Mucosa of gallbladder (tissue), 1 donor: Measurements from ENCODE around the gene MBP. TPM values are rescaled to one million over a fixed set of nuclear protein-coding genes. Genes with fewer than 3 reads are reported as not detected.
"Not testable (repeated sequence)": the region's sequence is repeated elsewhere in the genome, so short reads cannot be mapped to it uniquely, and the experiment has no call there.

Experiments
- DNase-seq: peaks from one replicate; pipeline ENCODE4 v3.0.0-alpha.2; 2020; ENCODE audit warnings: low spot score
- total RNA-seq: library from RNA; stranded (reverse); gene quantifications from one replicate; pipeline ENCODE4 v1.2.1, GENCODE V29; 2021
- donor health status: DM: no; HTN: no; CAD: no.

The MBP gene
- total RNA-seq, 1 donor from 2014 or later: 91.4 TPM

DNA sequence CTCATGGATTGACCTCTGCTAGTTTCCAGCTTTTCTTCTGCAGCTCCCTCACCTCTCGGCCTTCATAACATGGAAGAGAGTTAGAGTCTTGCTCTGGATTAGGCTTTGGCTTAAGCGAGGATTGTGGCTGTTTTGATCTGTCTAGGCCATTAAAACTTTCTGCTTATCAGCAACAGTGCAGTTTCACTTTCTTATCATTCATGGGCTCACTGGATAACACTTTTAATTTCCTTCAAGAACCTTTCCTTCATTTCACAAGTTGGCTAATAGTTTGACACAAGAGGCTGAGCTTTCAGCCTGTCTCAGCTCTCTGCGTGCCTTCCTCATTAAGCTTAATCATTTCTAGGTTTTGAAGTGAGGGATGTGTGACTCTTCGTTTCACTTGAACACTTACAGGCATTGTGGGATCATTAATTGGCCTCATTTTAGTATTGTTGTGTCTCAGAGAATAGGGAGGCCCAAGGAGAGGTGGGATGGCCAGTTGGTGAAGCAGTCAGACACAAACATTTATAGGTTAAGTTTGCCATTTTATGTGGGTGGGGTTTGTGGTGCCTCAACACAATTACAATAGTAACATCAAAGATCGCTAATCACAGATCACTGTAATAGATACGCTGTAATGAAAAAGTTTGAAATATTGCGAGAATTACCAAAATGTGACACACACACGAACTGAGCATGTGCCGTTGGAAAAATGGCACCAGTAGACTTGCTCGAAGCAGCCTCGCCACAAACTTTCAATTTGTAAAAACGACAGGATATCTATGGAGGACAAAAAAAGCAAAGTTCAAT is 180.9 kb downstream of the MBP start:
- no peak for DNase-seq

DNA sequence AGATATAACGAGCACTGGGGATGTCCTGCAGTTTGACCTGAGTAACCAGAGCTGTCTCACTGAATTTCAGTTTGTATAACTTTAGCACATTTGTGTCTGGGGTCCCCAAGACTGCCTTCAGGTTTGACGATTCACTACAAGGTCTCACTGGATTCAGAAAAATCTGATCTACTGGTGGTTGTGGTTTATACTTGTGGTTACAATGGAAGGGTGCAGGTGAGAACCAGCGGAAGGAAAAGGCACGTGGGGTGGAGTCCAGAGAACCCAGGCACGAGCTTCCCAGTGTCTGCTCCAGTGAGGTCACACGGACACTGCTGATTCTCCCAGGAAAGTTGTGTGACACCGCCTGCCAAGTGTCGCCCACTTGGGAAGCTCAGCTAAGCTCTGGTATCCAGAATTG is 184.2 kb downstream of the MBP start:
- DNase-seq: no peak

DNA sequence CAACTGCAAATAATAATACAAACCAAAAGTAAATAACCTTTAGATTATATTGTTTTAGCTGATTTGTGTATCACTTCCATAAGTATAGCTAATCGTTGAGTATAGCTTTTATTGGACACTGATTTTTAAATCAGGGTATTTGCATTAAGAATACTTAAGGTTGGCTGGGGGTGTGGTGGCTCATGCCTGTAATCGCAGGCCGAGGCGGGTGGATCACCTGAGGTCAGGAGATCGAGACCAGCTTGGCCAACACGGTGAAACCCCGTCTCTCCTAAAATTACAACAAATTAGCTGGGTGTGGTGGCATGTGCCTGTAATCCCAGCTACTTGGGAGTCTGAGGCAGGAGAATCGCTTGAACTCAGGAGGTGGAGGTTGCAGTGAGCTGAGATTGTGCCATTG is 188.2 kb downstream of the MBP start:
- DNase-seq: not testable (repeated sequence)

DNA sequence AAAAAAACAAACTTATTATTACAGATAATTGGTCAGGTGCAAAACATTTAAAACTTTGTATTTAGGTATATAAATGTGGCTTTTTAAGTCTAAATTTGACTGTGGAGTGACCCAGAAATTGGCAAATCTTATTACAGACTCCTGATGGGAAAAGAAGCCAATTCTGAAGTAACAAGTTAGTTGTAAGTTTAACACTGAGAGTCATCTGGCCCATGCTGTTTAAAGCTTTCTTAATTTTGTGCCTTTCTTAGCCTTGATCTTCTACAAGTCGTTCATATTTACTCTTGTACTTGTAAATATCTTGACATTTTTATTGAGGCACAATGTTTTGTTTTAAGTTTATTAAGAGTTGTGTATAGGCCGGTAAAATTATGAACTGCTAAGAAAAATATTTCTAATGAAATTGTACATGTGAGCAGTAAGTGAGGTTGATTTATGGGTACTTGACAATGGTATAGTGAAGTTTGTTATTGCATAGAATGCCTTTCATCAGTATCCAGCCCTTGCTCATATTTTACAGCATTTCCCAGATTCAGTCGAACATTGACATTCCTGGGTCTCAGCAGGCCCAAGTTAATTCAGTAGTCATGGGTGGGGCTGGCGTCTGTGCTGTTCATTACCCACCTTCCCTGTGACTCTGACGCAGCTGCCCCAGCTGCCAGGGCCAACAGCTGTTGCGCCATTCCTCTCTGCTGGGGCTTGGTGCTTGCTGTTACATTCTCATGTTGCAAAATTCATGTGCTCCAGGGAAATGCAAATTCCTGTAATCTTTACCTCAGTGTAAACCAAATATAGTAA is 188.8 kb downstream of the MBP start:
- DNase-seq: no peak

DNA sequence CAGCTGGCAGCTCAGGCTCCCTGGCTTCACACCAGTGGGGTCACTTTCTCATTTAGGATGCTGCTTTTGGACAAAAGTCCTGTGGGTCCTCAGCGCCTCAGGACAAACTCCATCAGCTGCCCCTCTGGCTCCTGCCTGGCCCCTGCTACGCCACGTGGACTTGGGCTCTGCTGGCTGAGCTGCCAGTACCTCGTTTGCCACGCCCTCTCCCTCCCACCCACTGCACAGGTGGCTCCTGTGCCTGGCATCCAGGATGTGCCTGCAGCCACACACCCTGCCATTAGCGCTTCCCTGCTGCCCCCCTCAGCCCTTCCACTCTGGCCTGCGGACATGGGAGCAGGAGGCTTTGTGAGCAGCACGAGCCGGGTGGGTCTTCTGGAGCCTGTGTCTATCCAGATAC is 191.3 kb downstream of the MBP start:
- DNase-seq: no peak

DNA sequence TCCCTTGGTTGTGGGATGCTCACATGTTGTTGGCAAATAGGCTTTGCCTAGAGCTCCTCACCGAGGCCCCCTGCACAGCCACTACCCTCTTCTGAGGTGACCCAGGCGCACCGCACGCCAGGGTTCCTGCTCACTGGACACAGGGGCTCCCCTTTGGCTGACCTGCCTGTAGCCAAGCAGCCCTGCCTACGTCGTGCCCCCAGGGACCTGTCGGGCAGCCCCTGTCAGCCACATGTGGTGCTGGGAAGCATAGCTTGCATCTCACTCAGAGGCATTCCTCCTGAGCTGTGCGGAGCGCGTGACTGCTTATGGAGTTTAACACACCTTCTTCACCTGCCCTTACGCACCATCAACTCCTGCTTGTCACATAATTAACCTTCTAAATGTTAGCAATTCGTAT is 194.0 kb downstream of the MBP start:
- no peak for DNase-seq

DNA sequence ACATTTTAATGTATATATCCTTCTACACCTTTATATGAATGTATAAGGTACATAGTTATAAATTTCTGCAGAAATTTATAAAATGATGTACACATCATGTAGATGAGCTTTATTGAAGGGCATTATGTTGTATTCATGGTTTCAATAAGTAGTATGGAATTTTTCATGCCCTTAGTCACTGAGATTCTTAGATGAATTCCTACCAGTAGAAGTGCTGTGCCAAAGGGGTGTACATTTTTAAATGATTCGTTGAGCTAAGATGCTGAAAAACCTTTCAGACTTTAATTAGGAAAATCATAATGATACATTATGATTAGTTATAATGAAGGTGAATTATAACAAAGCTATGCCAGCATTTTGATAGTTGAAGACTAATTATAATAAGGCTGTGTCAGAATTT is 195.0 kb downstream of the MBP start:
- no peak for DNase-seq

DNA sequence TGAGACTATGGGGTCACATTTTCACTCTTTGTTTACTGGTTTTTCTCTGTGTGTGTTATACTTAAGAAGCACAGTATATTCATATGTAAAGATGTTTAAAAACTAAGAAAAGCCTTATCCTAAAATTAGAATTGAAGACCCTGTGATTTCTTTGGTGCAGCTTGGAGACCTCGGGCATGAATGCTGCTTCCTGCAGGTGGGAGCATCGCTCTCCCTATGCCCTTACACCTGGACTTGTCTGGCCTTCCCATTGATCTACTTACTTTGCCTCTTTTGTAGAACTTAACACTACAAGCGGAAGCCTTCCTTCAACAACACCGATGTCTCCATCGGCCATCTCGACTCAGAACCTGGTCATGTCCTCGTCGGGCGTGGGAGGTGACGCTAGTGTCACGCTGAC is 195.7 kb downstream of the MBP start:
- no peak for DNase-seq

DNA sequence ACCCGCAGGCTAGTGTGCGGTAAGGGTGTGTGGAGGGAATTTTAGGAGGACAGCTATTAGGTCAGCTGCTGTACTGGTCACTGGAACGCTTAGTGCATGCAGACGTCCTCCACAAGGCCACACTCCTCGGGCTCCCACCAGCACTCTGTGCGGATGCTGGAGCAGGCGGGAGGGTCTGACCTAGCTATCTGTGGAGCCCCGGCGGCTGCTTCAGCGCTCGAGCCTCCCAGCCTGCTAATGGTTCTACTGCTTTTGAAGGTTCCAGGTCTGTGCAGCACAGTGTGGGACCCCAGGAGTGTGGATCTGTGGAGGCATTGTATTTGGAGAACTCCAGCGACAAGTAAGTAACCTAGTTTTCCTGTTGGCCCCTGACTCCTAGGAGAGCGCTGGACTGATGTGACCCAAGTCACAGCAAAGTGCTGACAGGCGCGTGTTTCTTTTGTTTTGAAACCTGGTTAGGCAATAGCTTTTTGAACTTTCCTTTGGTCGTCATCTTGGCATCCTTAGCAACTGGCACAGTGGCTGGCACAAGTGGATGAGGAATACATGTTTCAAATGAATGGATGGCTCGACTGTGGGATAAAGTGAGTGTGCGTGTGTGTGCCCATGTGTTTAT is 196.8 kb downstream of the MBP start:
- DNase-seq: no peak

DNA sequence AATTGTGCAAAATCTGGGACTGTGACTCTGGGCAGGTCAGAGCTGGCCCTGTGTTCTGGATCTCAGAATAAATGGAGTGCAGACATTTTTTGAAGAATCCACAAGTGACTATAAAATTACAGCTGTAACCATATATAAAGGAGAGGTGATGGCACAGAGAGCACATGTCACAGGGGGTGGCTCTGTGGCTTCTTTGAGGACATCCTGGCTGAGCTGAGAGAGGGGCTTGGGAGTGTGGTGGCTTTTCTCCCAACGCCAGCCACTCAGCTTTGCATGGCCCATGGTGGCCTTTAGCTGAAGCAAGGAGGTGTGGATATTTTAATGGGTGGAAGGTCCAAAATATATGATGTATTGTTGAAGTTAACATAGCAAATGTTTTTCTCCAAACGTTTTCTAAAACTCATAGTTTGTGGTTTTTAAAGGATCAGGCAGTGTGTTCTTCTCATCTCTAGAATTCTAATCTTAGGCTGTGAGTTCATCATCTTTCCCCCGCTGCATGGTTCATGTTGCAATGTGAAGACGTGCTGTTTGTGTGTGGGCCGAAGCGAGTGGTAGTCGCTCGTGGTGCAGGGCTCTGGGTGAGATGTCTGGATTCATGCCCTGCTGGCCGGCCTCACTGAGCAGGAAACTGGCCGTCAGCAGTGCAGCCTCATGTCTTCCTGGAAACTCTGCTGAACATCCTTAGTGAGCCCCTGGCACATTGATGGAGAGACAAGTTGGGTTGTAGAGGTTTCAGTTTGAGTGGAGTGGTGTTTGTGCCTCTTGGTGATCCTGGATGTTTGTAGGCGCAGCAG is 200.4 kb downstream of the MBP start:
- peak; percentile 63 for DNase-seq

DNA sequence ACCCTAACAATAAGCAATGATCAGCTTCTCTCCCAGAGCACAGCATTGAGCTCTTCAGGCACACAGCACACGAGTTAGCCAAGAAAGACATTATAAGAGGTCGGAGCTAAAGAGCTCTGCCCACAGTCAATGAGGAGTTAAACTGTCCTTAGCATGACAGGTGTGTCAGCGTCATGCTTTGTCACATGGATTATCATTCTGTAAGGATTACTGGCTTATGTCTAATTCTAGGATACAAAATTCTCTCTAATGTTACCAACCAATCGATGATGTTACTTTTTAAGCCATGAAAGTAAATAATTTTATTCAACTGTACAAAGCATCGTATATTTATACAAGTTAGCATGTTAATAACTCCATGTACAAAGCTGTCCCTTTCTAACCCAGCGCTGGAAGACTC is 201.4 kb downstream of the MBP start:
- no peak for DNase-seq

Other genes starting within 250 kb of the MBP start
- 0.09 TPM for gene GALR1, start 117.1 kb upstream of the MBP start, total RNA-seq